ENCODE results near the gene LGR4.
"Not testable (repeated sequence)": the region's sequence is repeated elsewhere in the genome, so short reads cannot be mapped to it uniquely, and the experiment has no call there.

LGR4 gene

DNA sequence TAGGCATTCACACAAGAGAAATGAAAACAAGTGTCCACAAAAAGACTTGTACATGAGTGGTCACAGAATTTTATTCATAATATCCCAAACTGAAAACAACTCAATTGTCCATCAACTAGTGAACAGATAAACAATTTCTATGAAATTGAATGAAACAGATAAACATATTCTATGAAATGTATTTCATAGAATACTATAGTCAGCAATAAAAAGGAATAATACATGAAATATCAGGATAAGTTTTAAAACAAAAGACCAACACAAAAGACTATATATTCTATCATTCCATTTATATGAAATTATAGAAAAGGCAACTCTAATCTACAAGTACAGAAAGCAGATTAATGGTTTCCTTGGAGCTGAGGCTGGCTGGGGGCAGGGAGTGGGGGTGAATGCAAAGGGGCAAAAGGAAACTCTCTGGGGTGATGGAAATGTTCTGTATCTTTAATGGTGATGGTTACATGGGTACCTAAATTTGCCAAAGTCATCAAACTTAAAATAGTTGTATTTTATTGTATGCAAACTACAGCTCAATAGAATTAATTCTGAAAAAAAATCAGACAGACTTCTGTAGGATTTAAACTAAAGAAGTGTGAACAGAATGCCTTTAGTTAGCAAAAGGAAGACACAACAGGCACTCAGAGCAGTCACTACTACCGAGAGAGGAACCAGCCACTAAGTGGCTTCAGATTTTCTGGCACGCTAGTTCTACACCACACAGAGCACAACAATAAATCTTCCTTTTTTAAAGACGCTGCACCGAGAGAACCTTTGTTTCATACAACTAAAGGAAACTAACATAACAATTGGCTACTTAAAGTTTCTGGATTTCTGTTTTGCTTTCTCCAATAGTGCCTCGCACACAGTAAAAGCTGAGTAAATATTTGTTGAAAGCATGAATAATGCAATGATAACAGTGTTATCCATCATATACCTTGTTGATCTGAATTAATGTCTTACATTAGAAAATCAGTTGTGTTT, 124.9 kb downstream of the LGR4 start:
- in situ Hi-C loops (cut with HindIII; ENCODE audit: low pct_ligation_motif_present, low pct_unique_long_range_greater_than_20kb, low sequenced_read_pairs) = no loop called here
- DNase-seq = no peak

DNA sequence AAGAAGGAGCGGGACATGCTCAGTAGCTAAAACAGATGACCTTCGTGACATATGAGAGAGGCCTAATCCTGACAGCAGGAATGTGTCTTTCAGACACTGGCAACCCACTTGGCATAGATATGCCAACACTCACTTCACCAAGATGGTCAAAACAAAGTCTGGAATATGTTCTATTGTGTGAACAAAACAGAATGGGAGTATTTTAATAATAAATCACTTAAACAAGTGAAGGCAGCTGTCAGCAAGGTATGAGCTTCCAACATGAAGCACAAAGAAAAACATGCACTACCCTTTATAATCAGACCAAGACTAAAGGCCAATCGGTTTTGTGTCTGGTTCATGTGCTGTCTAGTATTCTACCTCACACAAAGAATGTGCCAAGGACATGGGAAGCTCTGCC, 132.6 kb downstream of the LGR4 start:
- in situ Hi-C loops (cut with HindIII; ENCODE audit: low pct_ligation_motif_present, low pct_unique_long_range_greater_than_20kb, low sequenced_read_pairs) = no loop called here
- no peak for DNase-seq

DNA sequence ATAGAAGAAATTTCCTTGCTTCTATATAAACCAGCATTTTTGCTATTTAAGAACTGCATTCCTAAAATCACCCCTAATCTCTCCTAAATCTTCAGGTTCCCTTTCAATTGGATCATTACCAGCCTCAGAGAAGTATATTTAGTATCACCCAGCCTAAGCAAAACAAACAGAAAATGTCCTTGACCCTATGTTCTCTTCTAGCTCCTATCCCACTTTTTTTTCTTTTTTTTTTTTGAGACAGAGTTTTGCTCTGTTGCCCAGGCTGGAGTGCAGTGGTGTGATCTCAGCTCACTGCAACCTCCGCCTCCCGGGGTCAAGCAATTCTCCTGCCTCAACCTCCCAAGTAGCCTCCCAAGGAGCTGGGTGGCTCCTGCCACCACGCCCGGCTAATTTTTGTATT, 137.8 kb downstream of the LGR4 start:
- DNase-seq; in situ Hi-C loops (cut with HindIII; ENCODE audit: low pct_ligation_motif_present, low pct_unique_long_range_greater_than_20kb, low sequenced_read_pairs): not testable (repeated sequence)

DNA sequence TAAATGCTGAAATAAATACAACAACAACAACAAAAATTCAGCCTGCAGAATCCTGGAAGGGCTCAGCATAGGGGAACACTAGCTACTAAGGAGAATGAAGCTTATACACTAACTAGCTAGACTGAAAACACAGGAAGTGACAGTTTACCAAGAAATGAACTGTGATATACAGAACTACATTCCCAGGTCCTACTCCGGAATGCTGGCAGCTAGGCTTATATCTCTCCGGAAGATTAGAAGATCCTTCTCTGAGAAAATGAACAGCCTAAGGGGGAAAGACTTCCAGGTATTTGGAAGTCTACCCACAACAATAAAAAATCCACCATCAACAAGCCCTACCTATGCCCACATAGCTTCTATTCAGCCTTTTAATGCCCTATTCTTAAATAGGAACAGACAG, 140.6 kb downstream of the LGR4 start:
- in situ Hi-C loops (cut with HindIII; ENCODE audit: low pct_ligation_motif_present, low pct_unique_long_range_greater_than_20kb, low sequenced_read_pairs) = no loop called here
- no peak for DNase-seq

DNA sequence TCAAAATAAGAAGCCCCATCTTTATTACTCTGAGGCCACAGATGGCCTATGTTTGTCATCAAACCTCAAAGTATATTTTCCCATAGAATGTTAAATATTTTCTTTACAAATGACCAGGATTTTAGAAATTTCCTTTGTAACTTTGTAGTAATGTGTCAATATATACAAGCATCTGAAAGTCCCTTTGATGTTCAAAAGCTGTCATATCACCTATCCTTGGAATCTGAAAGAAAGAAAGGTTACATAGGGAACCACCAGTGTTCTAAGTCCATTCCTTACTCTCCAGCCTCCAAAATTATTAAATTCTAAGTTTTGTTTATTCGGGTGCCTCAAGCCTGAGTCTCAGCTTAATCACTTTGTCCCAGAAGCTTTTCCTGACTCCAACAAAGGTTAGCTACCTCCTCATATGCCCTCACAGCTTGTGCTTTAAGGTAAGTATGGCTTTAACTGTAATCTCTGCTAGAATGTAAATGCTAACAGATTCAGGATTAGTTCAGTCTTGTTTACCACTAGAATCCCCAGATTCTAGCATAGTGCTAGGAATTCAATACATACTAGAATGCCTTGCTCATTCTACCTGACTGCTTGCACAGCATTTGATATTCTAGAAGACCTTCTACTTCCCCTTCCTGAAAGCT, 141.8 kb downstream of the LGR4 start:
- in situ Hi-C loops (cut with HindIII; ENCODE audit: low pct_ligation_motif_present, low pct_unique_long_range_greater_than_20kb, low sequenced_read_pairs) = no loop called here
- no peak for DNase-seq

DNA sequence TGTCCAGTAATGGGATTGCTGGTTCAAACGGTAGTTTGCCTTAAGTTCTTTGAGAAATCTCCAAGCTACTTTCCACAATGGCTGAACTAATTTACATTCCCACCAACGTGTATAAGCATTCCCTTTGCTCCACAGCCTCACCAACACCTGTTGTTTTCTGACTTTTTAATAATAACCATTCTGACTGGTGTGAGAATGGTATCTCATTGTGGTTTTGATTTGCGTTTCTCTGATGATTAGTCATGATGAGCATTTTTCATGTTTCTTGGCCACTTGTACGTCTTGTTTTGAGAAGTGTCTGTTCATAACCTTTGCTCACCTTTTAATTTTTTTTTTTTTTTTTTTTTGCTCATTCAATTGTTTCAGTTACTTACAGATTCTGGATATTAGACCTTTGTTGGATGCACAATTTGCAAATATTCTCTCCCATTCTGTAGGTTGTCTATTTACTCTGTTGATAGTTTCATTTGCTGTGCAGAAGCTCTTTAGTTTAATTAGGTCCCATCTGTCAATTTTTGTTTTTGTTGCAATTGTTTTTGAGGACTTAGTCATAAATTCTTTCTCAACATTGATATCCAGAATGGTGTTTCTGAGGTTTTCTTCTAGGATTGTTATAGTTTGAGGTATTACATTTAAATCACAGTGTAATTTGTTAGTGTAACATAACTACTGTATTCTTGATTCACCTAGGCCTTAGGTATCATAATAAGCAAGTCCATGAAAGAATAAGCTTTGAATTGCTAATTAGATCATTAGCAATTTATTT, 142.5 kb downstream of the LGR4 start:
- in situ Hi-C loops (cut with HindIII; ENCODE audit: low pct_ligation_motif_present, low pct_unique_long_range_greater_than_20kb, low sequenced_read_pairs) = no loop called here
- DNase-seq = no peak

DNA sequence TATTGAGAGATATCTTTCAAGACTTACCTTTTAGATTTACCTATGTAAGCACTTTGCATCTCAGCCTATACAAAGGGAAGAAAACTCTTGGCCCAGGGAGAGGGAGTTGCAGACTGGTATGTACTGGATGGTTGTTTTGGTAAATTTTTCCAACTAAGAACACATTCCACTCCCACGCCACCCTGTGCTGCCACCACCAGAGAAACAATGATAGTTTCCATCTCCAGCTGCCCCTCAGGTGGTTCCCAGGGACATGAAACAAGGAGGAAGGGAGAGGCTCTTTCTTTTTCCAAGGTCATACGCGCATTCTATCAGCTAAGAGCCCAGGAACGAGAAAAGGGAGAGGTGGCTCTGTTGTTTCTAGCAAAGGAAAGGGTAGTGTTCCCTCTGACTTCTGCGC, 144.0 kb downstream of the LGR4 start:
- DNase-seq = no peak

DNA sequence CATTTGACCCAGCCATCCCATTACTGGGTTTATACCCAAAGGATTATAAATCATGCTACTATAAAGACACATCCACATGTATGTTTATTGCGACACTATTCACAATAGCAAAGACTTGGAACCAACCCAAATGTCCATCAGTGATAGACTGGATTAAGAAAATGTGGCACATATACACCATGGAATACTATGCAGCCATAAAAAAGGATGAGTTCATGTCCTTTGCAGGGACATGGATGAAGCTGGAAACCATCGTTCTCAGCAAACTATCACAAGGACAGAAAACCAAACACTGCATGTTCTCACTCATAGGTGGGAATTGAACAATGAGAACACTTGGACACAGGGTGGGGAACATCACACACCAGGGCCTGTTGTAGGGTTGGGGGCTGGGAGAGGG, 145.5 kb downstream of the LGR4 start:
- DNase-seq; in situ Hi-C loops (cut with HindIII; ENCODE audit: low pct_ligation_motif_present, low pct_unique_long_range_greater_than_20kb, low sequenced_read_pairs): not testable (repeated sequence)

More for the DNA sequence above, 144.0 kb downstream of the LGR4 start:
- in situ Hi-C loops (cut with HindIII; ENCODE audit: low pct_ligation_motif_present, low pct_unique_long_range_greater_than_20kb, low sequenced_read_pairs) = no loop called here

DNA sequence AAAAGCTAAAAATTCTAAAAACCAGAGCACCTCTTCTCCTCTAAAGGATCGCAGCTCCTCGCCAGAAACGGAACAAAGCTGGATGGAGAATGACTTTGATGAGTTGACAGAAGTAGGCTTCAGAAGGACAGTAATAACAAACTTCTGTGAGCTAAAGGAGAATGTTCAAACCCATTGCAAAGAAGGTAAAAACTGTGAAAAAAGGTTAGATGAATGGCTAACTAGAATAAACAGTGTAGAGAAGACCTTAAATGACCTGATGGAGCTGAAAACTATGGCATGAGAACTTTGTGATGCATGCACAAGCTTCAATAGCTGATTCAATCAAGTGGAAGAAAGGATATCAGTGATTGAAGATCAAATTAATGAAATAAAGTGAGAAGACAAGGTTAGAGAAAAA, 150.4 kb downstream of the LGR4 start:
- in situ Hi-C loops (cut with HindIII; ENCODE audit: low pct_ligation_motif_present, low pct_unique_long_range_greater_than_20kb, low sequenced_read_pairs); DNase-seq: not testable (repeated sequence)

DNA sequence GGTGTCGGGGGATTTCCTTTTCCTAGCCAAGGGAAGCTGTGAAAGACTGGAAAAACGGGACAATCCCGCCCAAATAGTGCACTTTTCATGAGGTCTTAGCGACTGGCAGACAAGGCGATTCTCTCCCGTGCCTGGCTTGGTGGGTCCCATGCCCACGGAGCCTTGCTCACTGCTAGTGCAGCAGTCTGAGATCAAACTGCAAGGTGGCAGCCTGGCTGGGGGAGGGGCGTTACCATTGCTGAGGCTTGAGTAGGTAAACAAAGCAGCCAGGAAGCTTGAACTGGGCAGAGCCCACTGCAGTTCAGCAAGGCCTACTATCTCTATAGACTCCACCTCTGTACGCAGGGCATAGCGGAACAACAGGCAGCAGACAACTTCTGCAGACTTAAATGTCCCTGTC, 151.2 kb downstream of the LGR4 start:
- not testable (repeated sequence) for DNase-seq

DNA sequence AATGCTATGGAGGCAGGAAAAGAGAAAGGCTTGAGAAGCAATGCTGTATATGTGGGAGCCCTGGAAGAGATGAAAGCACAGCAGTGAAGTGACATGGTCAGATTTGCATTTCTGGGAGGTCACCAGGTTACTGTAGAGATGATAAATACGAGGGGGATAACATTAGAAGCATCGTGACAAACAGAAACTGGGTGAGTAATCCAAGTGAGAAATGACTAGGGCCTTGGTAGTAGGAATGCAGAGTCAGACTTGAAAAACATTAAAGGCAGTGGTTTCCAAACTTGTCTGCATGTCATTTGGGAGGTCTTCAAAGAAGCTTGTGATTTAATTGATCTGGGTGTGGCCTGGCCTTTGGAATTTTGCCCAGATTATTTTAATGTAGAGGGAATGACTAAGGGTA, 153.5 kb downstream of the LGR4 start:
- peak; percentile 25 for DNase-seq
- in situ Hi-C loops (cut with HindIII; ENCODE audit: low pct_ligation_motif_present, low pct_unique_long_range_greater_than_20kb, low sequenced_read_pairs) = no loop called here

More for the DNA sequence above, 151.2 kb downstream of the LGR4 start:
- in situ Hi-C loops (cut with HindIII; ENCODE audit: low pct_ligation_motif_present, low pct_unique_long_range_greater_than_20kb, low sequenced_read_pairs) = not testable (repeated sequence)

DNA sequence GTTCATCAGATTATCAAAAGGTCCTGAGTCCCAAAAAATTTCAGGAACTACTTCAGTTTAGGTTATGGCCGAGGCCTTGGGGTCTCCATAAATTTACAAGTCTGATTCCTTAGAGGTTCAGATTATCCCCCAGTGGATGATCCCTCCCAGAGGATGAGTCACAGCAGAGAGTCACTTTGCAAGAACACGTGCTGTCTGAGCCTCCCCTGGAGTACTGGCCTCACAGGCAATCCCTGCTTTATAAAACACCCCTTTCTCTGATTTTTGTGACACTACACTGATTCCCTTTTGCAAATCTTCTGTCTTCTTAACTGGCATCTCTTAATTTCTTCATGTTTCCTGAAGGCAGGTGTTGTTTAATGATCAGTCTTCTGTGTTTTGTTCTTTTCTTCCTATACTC, 154.8 kb downstream of the LGR4 start:
- in situ Hi-C loops (cut with HindIII; ENCODE audit: low pct_ligation_motif_present, low pct_unique_long_range_greater_than_20kb, low sequenced_read_pairs) = no loop called here
- DNase-seq = peak; percentile 22

Data from ACHN (cell line).